NCI-H510A (cell line): Measurements from ENCODE around the gene DHDH.
A peak's percentile ranks its signal among the peaks of the same experiment; 100 is the strongest.

Experiments used
- DNase-seq: peaks from one replicate; lab custom pipeline; 2025; lab: John Stamatoyannopoulos, UW

Gene DHDH

GRCh38 chr19:48950830-48951519 is 17.5 kb downstream of the DHDH start:
- no peak for DNase-seq

- DNase-seq, result no peak
These were observed 19.6 kb downstream of the DHDH start for GRCh38 chr19:48953141-48953540.

- no peak for DNase-seq
These were observed 20.6 kb downstream of the DHDH start for GRCh38 chr19:48953990-48954594.

GRCh38 chr19:48954595-48955307 is 21.3 kb downstream of the DHDH start, which contains the start of gene BAX:
Gene BAX (plus strand): TSS chr19:48954875. CDS start chr19:48954929, 54 bp downstream.
- peak; percentile 98 for DNase-seq

- DNase-seq, result no peak
These were observed 21.9 kb downstream of the DHDH start for GRCh38 chr19:48955308-48955958.

- DNase-seq, result no peak
These were observed 24.5 kb downstream of the DHDH start for GRCh38 chr19:48958006-48958405.

GRCh38 chr19:48959341-48960239 is 26.1 kb downstream of the DHDH start:
- DNase-seq, result no peak

GRCh38 chr19:48961051-48961649 is 27.7 kb downstream of the DHDH start:
- no peak for DNase-seq

GRCh38 chr19:48961673-48962028 is 28.2 kb downstream of the DHDH start:
- no peak for DNase-seq

- DNase-seq, result no peak
These were observed 28.7 kb downstream of the DHDH start for GRCh38 chr19:48962029-48962848.

GRCh38 chr19:48962849-48963165 is 29.3 kb downstream of the DHDH start:
- no peak for DNase-seq

GRCh38 chr19:48963371-48964204 is 30.1 kb downstream of the DHDH start:
- no peak for DNase-seq

GRCh38 chr19:48964205-48965039 is 30.9 kb downstream of the DHDH start:
- no peak for DNase-seq

GRCh38 chr19:48965040-48965805 is 31.7 kb downstream of the DHDH start, which contains the start of gene FTL:
Gene FTL (plus strand): TSS chr19:48965309. CDS start chr19:48965508, 199 bp downstream.
- DNase-seq, result peak; percentile 88

- peak; percentile 79 for DNase-seq
These were observed 32.5 kb downstream of the DHDH start for GRCh38 chr19:48965806-48966540.

GRCh38 chr19:48966541-48967345 is 33.2 kb downstream of the DHDH start:
- DNase-seq, result no peak
